ENCODE results near the gene CHRNA3.

CHRNA3 gene

DNA sequence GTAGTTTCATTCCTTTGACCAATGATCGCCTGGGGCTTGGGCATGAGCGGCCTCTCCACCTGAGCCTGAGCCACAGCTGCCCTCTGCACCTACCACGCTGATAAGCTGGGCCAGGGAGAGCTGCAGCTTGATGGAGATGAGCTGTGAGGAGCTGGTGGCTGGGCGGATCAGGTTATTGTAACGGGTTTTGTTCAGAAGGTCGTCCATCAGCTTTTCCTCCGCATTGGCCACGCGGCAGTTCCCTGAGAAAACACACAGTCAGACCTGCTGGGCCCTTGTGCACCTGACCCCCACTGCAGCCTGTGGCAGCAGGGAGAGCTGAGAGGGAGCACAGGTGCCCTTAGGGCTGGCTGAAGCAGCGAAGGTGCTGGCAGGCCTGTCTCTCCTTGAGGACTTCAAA, 14.6 kb upstream of the CHRNA3 start:
- no peak for DNase-seq

DNA sequence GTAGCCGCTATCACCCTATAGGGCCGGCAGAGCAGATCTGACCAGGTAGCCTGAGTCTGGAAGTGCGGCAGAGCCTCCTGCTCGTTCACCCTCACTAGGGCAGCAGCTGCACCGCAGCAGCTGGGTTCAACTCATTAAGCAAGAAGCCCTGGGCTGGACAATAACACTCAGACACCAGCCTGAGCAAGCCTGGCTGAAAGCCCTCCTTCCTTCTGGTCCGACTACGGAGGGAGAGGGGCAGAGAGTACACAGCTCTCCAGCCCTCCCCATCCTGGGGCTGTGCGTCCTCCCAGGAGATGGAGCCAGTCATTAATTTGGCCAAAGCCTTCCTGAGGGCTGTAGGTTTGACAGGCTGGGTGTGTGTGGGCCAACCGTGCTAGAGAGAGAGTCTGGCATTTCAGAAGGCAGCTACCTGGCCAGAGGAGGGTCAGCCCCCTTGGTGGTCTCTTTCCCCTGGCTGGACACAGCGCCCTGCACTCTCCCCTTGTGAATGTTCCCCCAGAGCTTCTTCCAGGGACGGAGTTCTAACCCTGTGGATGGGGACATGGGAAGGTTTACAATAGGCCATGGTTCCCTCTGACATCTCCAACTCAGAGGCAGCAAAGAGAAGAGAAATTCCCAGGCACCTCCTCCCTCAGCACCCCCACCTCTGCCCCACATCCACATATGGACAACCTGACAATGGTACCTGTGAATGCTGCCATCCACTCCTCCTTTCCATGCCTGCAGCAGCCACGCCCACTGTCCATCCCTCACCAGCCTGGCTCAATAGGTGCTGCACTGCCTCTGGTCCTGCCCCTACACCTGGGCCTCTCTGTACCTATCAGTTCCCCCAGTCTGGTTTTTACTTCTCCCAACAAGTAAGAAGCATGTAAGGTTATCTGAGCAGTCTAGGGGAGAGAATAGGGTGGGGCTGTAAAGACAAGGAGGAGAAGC, 13.7 kb upstream of the CHRNA3 start:
- DNase-seq = no peak

DNA sequence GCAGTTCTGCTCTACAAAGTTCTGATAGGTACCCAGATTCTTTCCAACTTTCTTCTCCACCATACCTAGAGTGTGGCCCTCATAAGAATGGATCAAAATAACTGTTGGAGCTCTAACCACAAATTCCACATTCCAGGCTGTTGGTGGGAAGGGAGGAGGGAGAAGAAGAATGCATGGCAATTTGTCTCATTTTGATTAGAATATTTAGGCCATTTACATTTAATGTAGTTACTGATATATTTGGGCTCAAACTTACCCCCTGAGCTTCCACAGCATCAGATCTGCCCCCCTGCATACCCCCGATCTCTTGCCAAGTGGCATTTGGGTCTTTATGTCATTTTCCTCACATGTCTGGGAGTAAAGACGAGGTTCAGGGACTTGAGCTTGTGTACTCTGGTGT, 12.6 kb upstream of the CHRNA3 start:
- no peak for DNase-seq

DNA sequence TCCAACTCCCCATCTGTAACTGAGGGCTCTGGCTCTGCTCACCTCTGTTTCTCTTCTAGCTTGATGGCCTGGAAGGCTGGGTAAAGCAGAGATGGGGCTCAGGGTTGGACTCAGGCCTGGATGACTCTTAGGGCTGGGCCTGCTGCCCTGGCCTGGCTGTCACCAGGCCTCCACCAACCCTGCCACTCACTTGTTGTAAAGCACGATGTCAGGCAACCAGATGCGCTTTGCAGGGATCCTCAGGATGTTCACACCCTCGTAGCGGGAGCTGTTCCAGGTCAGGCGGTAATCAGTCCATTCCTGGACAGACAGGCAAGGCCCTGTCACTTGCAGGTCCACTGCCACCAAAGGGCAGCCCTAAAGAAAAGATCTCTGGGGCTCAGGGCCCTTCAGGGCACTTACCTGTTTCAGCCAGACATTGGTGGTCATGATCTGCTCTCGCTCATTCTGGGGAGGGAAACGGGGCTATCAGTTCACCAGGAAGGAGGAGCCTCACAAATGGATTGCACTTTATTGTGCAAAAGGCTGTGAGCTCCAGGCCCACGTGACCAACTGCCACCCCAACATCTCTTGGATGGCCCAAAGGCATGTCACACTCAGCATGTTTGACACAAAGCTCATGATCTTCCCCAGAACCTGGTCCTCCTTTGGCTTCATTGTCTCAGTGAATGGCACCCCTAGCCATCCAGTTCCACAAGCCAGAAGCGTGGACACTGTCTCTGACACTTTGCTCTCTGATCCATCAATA, 10.3 kb upstream of the CHRNA3 start:
- no peak for DNase-seq

DNA sequence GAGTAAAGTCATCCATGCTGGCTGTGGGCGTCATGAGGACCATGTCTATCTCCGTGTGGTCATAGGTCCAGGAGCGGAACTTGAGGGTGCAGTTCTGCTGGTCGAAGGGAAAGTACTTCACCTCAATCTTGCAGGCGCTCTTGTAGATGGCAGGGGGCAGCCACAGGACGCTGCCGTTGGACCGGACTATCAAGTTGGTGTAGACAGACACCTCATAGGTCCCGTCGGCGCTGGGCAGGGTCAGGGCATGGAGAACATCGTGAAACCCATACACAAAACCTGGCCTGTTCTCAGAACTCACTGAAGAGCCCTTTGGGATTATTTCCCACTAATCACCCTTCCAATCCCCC, 8.9 kb upstream of the CHRNA3 start:
- DNase-seq = no peak

DNA sequence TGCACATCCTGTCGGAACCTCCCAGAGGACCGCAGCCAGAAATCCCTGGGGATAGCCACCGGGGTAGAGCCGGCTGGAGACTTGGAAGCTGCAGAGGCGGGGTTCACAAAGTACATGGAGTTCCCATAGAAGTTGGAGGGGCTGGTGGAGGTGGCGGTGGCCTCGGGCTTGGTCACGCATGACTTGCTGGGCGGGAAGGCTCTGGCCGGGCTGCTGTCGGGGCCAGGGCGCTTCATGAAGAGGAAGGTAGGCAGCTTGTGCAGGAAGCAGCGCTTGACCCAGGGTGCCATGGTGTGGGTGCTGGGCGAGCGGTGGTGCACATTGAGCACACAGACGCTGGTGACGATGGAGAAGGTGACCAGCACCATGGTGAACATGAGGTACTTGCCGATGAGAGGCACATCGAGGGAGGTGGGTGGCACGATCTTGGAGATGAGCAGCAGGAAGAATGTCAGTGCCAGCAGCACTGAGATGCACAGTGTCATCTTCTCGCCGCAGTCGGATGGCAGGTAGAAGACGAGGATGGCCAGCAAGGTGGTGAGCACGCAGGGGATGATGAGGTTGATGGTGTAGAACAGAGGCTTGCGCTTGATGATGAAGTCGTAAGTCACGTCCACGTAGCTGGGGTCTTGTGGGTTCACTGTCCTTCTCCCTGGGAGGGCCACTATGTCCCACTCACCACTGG, 8.4 kb upstream of the CHRNA3 start:
- DNase-seq = no peak

DNA sequence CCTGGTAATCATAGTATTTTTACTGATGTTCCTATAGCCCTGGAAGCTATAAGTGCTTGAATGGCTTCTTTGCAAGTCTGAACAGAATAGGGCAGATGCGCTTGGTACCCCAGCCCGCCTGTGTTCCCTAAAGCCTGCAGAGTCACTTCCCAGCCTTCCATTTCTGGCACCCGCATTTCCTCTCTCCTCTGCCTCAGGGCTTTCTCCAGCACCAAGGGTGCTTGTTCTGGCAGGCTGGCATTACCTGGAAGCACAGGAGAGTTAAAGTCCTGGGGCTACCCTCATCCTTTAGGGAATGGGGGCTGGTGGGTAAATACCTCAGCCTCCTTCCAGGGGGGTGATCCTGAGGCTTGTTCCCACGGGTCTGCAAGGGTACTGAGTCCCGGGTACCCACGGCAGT, 7.4 kb upstream of the CHRNA3 start:
- no peak for DNase-seq

DNA sequence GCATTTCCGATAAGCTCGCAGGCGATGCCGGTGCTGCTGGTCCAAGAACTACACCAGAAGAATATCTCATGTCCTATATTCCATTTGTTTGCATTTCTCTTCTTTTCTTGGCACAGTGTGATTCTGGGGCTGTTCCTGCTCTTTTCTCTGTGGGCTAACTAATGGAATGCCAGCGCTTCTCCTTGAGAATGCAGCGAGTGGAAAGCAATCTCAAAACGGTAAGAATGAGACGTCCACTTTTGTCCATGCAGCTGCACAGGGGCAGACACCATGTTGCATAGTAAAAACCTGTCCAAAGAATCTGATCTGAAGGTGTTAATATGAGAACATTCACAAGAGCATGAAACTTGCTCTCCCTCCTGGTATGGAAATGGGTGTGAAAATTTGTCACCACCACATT, 6.6 kb upstream of the CHRNA3 start:
- no peak for DNase-seq

DNA sequence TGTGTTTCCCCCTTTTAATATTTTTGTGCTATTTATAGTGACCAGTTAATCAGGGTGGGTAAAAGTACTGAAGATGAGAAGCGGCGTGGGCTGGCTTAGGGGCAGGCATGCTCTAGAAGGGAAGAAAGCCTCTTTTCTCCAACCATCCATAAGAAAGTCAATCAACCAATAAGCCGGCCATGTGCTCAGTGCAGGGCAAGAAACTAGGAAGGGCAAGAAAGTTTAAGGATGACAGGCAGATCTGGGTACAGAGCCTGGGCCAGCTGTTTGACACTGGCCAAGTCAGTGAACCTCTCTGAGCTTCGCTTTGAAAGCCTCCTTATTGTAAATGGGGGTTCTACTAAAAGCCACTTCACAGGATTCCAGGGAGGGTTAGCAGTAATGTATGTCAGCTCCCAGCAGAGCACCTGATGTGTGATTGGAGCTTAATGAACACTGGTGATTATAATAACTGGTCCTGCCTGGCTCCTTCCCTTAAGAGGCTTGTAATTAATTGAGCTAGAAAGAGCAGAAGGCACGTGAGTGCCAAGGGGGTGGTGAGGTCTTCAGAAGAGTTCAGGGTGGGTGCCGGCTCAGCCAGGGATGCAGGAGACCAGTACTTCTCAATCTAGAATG, 5.7 kb upstream of the CHRNA3 start:
- no peak for DNase-seq

DNA sequence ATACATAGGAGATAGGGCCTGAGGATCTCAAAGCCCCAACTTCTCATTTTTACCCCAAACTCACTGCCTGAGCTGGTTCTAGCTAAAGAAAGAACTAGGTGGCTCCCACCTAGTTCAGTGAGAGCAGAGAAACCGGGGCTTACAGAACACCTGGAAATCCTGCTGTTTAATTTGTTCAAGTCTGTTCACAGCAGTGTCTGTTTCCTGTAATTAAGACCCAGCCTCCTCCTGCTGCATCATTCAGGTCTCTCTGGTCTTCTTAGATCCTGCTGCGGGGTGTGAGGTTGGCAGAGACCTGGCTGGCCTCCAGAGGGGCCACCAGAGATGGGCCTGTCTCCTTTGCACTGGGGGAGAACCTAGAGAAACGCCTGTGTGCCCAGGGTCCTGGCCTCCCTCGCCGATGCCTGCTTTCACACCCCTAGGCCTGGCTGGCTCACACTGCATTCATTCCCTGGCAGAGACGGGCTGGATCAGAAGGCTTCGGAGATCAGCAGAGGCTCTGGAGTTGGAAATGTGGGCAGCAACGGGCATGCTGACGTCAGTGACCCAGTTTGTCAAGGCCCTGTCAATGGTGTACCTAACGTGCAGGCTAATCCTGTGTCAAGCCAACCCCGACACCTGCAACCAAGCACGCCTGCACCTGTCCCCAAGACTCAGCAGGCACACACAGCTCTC, 4.9 kb upstream of the CHRNA3 start:
- DNase-seq = no peak

DNA sequence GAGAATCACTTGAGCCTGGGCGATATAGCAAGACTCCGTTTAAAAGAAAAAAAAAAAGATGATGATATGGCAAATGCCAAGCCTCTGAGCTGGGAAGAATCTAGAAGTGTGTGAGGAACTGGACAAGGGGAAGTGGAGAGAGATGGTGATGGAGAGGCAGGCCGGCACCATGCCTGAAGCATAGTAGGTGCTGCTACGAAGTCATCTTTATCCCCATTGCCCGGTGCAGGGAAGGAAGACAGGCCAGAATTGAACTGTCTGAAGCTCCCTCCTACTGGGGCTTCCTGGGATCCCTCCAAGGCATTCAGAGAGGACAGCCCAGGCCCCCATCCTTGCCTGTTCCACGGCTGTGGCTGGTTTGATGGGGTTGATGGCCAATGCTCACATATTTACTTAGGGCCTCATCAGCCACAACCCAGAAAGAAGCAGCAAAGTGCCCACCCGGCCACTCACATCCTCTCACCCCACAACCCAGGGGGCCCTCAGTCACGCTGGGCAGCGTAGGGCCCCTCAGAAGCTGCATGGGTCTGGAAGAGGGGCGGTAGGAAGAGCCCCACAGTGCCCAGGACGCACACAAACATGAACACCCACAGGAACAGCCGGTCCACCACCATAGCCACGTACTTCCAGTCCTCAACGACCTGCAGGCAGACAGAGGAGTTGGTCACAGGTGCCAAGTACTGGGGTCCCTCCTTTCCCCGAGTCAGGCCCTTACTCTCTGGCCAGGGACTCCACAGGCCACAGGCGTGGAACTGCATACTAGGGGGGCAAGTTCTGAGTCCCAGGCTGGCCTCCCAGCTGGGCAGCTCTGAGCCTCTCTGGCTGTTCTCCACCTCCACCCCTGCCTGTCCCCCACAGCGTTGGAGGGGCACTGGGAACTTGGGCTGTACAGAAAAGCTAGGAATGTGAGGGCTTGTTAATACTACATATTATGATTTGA, 4.1 kb upstream of the CHRNA3 start:
- DNase-seq = no peak

DNA sequence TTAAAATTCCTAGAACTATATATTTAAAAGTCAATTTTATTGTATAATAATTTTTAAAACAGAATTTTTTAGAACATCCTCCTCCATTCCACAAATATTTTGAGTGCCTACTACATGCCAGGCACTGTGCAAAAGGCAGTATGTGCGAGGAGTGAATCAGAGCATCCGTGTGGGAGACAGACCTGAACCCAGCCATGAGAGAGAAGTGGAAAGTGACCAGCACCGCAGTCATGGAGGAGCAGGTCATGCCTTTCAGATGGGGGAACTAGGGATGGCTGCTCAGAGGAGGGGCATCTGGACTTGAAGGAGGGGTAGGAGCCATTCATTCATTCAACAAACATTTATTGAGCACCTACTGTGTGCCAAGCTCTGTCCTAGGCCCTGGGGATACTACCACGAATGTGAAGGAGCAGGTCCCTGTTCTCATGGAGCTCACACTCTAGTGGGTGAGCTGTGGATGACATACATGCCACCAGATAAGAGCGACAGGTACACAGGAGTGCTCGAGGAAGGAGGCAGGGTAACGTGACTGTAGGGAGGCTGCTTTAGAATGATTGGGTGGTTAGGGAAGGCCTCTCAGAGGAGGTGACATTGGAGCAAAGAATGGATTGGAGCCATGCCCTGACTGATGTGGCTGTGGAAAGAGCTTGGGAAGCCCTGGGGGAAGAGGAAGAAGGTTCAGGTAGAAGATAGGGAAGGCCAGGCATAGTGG, 3.1 kb upstream of the CHRNA3 start:
- no peak for DNase-seq

DNA sequence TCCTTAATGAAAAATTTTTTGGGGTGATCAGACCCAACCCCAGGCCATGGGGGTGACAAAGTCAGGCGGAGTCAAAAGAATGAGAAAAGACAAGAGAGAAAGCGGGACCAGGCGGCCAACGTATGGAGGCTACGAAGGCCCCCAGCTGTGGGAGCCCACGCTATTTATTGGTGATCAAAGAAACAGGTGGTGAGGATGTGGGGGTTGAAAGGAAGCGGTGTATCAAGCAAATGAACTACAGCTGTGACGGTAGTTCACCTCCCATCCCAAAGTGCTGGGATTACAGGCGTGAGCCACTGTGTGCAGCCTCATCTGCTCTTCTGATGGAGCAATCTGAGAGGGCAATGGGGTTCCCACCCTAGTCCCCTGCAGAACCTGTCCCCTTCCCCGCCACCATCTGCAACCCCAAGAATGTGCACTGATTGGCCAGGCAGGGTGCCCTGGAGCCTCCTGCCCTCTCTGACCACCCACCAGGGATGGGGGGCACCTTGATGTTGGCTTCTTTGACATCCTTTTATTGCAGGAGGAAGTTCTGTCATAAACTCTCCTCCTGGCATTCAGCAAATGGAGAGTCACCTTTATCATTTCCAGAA, 1.1 kb upstream of the CHRNA3 start:
- no peak for DNase-seq

DNA sequence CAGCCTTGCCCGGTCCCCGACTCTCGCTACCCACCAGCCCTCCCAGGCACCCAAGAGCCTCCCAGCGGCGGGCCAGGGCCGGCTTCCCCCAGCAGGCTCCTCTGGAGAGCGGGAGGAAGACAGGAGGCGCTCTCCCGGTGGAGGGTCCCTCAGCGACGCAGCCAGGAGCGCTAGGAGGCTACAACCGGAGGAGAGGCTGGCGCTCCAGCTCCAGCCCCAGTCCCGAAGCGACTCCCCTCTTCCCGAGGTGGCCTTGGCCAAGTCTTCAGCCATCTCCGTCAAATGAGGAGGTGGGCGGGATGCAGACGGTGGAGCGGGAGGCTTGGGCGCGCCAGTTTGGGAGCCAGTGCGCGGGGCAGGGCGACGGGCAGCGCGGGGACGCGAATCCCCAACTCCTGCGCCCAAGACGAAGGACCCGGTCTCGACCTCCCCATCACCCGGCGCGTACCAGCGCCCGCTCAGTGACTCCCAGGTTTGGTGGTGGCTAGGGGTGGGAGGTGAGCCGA, 722 bp downstream of the CHRNA3 start:
- DNase-seq = no peak

DNA sequence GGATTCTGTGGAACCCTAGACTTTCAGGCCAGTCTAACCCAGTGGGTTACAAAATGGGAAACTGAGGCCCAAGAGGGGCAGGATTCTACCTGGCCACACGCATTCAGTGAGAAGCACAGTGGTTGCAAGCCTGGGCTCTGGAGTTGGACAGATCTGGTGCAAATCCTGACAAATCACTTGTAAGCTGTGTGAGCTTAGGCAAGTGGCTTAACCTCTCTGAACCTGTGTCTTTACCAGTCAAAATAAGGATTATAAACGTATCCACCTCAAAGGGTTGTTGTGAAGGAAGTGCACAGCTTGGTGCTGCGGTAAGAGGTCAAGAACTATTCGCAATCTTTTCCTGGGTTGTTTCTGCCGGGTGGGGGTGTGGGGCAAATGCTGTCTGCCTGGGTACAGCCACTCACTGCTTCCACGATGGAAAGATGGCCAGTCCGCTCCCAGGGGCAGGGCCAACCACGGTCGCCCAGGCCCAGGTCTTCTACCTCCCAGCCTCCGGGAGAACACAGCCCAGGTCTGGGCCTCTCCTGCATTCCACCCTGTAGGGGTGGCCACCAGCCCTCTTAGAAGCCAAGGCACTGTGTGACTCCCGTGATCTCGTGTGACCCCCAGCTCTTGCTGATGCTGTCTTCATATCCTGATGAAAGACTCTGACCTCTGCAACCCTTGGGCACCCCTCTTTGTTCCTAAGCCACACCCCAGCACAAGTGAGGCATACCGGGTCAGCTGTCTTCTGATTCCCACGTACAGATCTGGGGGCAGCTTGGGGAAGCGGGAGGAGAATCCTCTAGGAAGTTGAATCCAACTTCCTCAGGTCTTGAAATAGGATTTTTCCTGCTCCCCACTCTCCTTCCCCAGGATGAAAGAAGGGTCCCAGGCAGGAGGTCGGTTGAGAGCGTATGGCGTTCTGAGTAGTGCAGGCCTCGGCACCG, 1.5 kb downstream of the CHRNA3 start:
- no peak for DNase-seq

DNA sequence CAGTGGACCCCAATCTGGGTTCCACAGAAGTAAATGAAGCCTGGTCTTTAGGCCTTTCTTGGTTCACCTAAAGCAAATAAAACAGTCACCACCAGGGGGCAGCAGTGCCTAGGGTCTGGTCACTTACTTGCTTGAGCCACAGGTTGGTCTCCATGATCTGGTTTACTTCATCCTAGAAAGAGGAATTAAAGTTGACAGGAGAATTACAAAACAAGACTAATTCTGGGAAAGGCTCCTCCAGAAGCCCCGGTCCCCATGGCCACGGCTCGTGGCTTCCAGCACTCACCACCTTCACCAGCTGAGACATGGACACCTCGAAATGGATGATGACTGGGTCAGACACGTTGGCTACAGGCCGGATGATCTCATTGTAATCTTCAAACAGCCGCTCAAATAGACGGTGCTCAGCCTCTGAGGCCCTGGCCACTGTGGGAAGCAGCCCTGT, 2.3 kb downstream of the CHRNA3 start:
- peak; percentile 71 for DNase-seq

DNA sequence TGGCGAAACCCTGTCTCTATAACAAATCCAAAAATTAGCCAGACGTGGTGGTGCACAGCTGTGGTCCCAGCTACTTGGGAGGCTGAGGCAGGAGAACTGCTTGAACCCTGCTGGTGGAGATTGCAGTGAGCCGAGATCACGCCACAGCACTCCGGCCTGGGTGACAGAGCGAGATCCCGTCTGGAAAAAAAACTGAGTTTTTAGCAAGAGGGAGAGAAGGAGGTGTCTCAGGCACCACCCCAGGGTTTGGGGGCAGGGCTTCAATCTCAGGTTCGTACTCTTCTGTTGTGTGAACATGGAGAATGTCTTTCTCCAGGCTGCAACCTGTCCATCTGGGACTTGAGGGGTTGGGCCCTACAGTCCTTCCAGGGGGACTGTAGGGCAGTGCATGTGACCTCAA, 2.7 kb downstream of the CHRNA3 start:
- no peak for DNase-seq

DNA sequence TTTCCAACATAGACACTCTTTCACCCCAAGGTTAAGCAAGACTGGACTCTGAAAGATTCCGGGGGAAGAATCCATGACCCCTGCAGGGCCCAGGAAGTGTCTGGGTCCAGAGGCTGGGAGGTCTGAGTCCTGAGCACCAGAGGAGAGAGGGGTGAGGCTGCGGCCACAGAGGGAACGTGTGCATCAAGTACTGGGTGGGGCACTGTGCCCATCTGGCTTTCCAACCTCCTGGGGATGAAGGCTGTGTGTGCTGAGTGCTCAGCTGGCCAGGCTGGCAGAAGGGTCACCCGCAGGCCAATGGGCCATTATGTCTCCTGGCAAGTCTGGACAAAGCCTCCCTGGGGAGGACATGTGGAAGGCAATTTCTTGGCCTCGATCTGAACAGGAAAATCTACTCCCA, 3.3 kb downstream of the CHRNA3 start:
- DNase-seq = no peak

DNA sequence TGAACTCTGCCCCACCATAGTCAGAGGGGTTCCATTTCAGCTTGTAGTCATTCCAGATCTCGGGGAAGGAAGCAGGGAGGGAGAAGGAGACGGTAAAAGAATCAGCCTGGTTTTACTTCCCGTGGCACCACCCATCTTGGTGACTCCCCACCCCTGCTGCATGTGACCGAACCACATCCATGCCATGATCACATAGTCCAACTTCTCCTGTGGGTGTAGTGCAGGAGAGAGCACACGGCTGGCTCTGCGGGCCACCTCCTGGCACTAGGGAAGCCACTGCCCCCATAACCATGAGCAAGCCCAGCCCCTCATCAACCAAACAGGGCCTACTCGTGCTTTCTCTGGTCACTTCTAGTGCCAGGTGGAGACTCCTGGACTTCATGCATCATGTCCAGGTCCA, 3.7 kb downstream of the CHRNA3 start:
- DNase-seq = no peak
